HepG2 (cell line): Measurements from ENCODE around the gene PARD3. TPM values are rescaled to one million over a fixed set of nuclear protein-coding genes. Genes with fewer than 3 reads are reported as not detected.

Source experiments
- ARID5B ChIP-seq: IDR thresholded peaks from 2 replicates; pipeline ENCODE4 v1.4.0; 2020; ENCODE audit warnings: mild to moderate bottlenecking, missing genetic modification reagents
- CEBPB ChIP-seq: IDR thresholded peaks from 2 replicates; pipeline ENCODE4 v1.6.1; 2011; ENCODE audit warnings: low read depth, low read length, improper control_type of control experiment, borderline replicate concordance
- CREB1 ChIP-seq, 2 experiments: fragments of 450-650 bp in 1 of 2; IDR thresholded peaks; 2 replicates each; pipeline ENCODE4 v1.6.1; 2016 to 2017; ENCODE audit warnings: control low read depth in 1 of 2, mild to moderate bottlenecking in 1 of 2, missing compliant biosample characterization in 1 of 2, missing genetic modification characterization in 1 of 2
- ELF3 ChIP-seq: IDR thresholded peaks from 2 replicates; pipeline ENCODE4 v1.6.1; 2016; ENCODE audit warnings: missing genetic modification reagents, missing compliant biosample characterization
- FOXO1 ChIP-seq: sonication (generic); formaldehyde crosslinking; IDR thresholded peaks from 2 replicates; pipeline ENCODE4 v1.4.0; 2020; ENCODE audit warnings: missing genetic modification reagents
- HINFP ChIP-seq: sonication (generic); formaldehyde crosslinking; IDR thresholded peaks from 2 replicates; pipeline ENCODE4 v1.4.0; 2020; ENCODE audit warnings: low read depth, mild to moderate bottlenecking, missing genetic modification reagents
- HMG20A ChIP-seq: IDR thresholded peaks from 2 replicates; pipeline ENCODE4 v1.6.1; 2016; ENCODE audit warnings: borderline replicate concordance
- HNF1A ChIP-seq, 2 experiments: sonication (generic) in 1 of 2; formaldehyde crosslinking in 1 of 2; IDR thresholded peaks; 2 replicates each; pipeline versions ENCODE4 v1.4.0 to v1.6.1; 2016 to 2020; ENCODE audit warnings: borderline replicate concordance in 1 of 2, low read depth in 1 of 2, mild to moderate bottlenecking in 1 of 2, missing genetic modification reagents in 1 of 2
- KAT8 ChIP-seq: IDR thresholded peaks from 2 replicates; pipeline ENCODE4 v1.6.1; 2016; ENCODE audit warnings: missing genetic modification reagents, missing compliant biosample characterization
- MEIS2 ChIP-seq: sonication (generic); formaldehyde crosslinking; IDR thresholded peaks from 2 replicates; pipeline ENCODE4 v1.9.0; 2021; ENCODE audit warnings: mild to moderate bottlenecking, missing genetic modification reagents
- NR2C2 ChIP-seq: sonication (generic); formaldehyde crosslinking; IDR thresholded peaks from 2 replicates; pipeline ENCODE4 v1.4.0; 2020; ENCODE audit warnings: missing genetic modification reagents, mild to moderate bottlenecking, moderate library complexity, borderline replicate concordance
- PAF1 ChIP-seq: IDR thresholded peaks from 2 replicates; pipeline ENCODE4 v1.6.1; 2016; ENCODE audit warnings: missing genetic modification reagents, missing compliant biosample characterization
- REPIN1 ChIP-seq: sonication (generic); formaldehyde crosslinking; IDR thresholded peaks from 2 replicates; pipeline ENCODE4 v1.8.0; 2022; ENCODE audit warnings: missing genetic modification reagents, low read depth, mild to moderate bottlenecking, borderline replicate concordance
- ZFY ChIP-seq: sonication (generic); formaldehyde crosslinking; IDR thresholded peaks from 2 replicates; pipeline ENCODE4 v1.4.0; 2020; ENCODE audit warnings: missing genetic modification reagents
- ZNF501 ChIP-seq: sonication (generic); formaldehyde crosslinking; IDR thresholded peaks from 2 replicates; pipeline ENCODE4 v1.5.1; 2020; ENCODE audit warnings: mild to moderate bottlenecking, moderate library complexity, missing genetic modification reagents
- ZNF784 ChIP-seq: sonication (generic); formaldehyde crosslinking; IDR thresholded peaks from 2 replicates; pipeline ENCODE4 v1.5.1; 2020; ENCODE audit warnings: missing genetic modification reagents, mild to moderate bottlenecking, borderline replicate concordance
- polyA plus RNA-seq, 8 experiments: library from polyadenylated mRNA; depleted of rRNA in 3 of 8; stranded (reverse) in 7 of 8; unstranded in 1 of 8; fragments of >200 nt; fragmentation: Illumina TruSeq in 4 of 8; extraction: Trizol in 4 of 8; gene quantifications; 2 replicates each; pipeline versions ENCODE4 v1.2.1 to v1.2.3, GENCODE V29; 2011 to 2016; ENCODE audit warnings: low read depth in 4 of 8, missing spikeins in 1 of 8, mixed read lengths in 1 of 8; ENCODE audit not compliant: insufficient read depth in 1 of 8
- total RNA-seq, 5 experiments: library from RNA; depleted of rRNA; stranded (reverse); fragments of >200 nt; fragmentation: Illumina TruSeq; extraction: Trizol; gene quantifications; 2 replicates each; pipeline ENCODE4 v1.2.3, GENCODE V29; 2016; ENCODE audit warnings: low read depth in 1 of 5

PARD3 gene
- total and polyA plus RNA-seq, 2 of the 13 experiments (the other 11 are each of a cell fraction or from before 2014, with no cell fraction given): 40.9 to 60.0 TPM

- TF ChIP-seq HNF1A (IDR thresholded peaks at IDR 0.05; ENCODE audit: low read depth) (no peak), HNF1A (CRISPR knock-in tag; IDR thresholded peaks at IDR 0.05; ENCODE audit: borderline replicate concordance) (peak; percentile 52; the same call in 1 of the 2 replicates), ZFY (CRISPR knock-in tag) (0 out of 2 replicates have a peak, but pooled peaks have one; percentile 28), HINFP (CRISPR knock-in tag) (0 out of 2 replicates have a peak, but pooled peaks have one; percentile 29), ZNF784 (no peak), ZNF501 (CRISPR knock-in tag) (no peak), NR2C2 (CRISPR knock-in tag) (peak; percentile 49; the same call in 1 of the 2 replicates), ARID5B (peak; percentile 83), REPIN1 (CRISPR knock-in tag) (peak; percentile 38; the same call in 1 of the 2 replicates), ELF3 (CRISPR knock-in tag) (peak; percentile 47; the same call in 1 of the 2 replicates), CREB1 (IDR thresholded peaks at IDR 0.05) (no peak), CREB1 (CRISPR knock-in tag; IDR thresholded peaks at IDR 0.05) (peak; percentile 32; the same call in 1 of the 2 replicates), CEBPB (peak; percentile 97), HMG20A (CRISPR knock-in tag) (peak; percentile 49; the same call in 1 of the 2 replicates), FOXO1 (CRISPR knock-in tag) (peak; percentile 61; the same call in 1 of the 2 replicates), MEIS2 (CRISPR knock-in tag) (peak; percentile 93), PAF1 (no peak), KAT8 (CRISPR knock-in tag) (0 out of 2 replicates have a peak, but pooled peaks have one; percentile 19)
Observed at GRCh38 chr10:34530778-34531177, 284.3 kb downstream of the PARD3 start (continued).
